HTR-8/SVneo (cell line): Measurements from ENCODE around the gene FAAP20.

ENCODE experiments used
- DNase-seq: peaks from one replicate; pipeline ENCODE4 v3.0.0; 2011; ENCODE audit warnings: low spot score, mixed read lengths; ENCODE audit not compliant: insufficient read length
- FAIRE-seq: peaks from 2 replicates; lab custom pipeline; 2011; peaks lifted over from hg19 to GRCh38; lab: Jason Lieb, UNC

Gene FAAP20

DNA sequence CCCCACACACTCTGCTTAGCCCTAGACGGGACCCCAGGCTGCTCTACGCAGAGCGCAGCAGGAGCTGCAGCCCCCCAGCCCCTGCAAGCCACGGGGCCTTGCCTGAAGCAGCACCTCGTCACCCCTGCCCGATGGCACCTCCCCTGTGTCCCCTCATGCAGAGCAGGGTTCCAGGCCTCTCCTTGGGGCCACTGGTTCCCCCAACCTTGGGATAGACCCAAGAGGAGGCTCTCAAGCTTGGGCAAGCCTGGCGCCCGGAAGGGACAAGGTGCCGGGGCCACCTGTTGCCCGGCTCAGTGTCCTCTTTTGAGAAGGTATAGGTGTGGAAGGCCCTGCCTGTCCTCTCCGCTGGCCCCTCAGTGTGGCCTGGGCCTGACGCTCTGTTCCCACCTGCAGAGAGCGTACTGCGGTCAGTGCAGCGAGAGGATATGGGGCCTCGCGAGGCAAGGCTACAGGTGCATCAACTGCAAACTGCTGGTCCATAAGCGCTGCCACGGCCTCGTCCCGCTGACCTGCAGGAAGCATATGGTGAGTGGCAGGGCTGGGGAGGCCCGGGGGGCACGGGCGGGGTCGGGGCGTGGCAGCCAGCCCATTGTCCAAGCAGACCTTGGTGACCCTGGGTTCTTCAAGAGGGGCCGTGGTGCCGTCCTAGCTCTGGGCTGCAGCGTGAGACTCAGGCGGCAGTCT lies 50.6 kb downstream of the FAAP20 start:
- FAIRE-seq (no peak), DNase-seq (no peak)

DNA sequence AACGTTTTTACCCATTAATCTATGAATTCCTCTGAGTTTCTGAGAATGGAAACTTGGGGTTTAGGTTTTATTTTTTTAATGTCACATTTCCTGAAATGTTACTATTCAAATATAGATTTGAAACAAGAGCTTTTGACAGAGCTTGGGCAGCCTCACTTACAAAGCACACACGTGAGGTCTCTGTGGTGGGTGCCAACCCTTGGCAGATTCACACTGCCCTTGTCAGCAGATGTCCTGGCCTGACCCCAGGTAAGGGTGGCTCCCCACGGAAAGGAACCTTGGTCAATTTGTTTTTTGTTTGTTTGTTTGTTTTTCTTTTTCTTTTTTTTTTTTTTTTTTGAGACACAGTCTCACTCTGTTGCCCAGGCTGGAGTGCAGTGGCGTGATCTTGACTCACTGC lies 53.5 kb downstream of the FAAP20 start:
- FAIRE-seq (no peak), DNase-seq (no peak)
